K562 (cell line): Measurements from ENCODE around the gene POLR3K. TPM values are rescaled to one million over a fixed set of nuclear protein-coding genes. Genes with fewer than 3 reads are reported as not detected.

Experiments used
- ATAC-seq: fragments of 200-7000 bp; cut with Tn5 transposase; 3 replicates; pipeline ENCODE4 v1.9.1; 2020; ENCODE audit warnings: moderate library complexity
- BruUV-seq: library from RNA; stranded (reverse); fragments of 400-500 nt; replicated peaks from 2 replicates; lab custom pipeline; 2021; lab: Mats Ljungman, UMichigan
- CTCF ChIA-PET: fragments of 300-600 bp; formaldehyde crosslinking; extraction: SDS; loops from one replicate; lab custom pipeline; 2021; ENCODE audit warnings: low intra/inter-chr PET ratio; lab: Yijun Ruan, JAX
- POLR2A ChIA-PET: fragments of 300-600, 350-650 bp; sonication (Branson Sonifier 250); formaldehyde crosslinking; extraction: SDS; loops from one replicate; lab custom pipeline; 2021; ENCODE audit warnings: antibody characterized with exemption, inconsistent platforms; lab: Yijun Ruan, JAX
- DNase-seq, 4 experiments: peaks; one replicate each; pipeline versions ENCODE4 v3.0.0 to v3.0.0-alpha.2; 2011 to 2018; ENCODE audit warnings: low spot score in 3 of 4, mixed read lengths in 3 of 4; ENCODE audit errors: extremely low read depth in 1 of 4
- FAIRE-seq: peaks from 2 replicates; lab custom pipeline; 2011; peaks lifted over from hg19 to GRCh38; lab: Jason Lieb, UNC
- H2AFZ ChIP-seq: 2 replicates; pipeline ENCODE4 v1.6.0; 2011; ENCODE audit warnings: low read depth, low read length, control low read depth, inconsistent platforms
- H3K27ac ChIP-seq: fragments of 200-600 bp; 3 replicates; pipeline ENCODE4 v1.8.0; 2011; ENCODE audit warnings: low read depth, mild to moderate bottlenecking, control low read depth, inconsistent platforms, low read length, moderate library complexity, mixed read lengths; ENCODE audit errors: extremely low read depth
- H3K27me3 ChIP-seq, 2 experiments: fragments of 300-600 bp in 1 of 2; 2 replicates in 1 of 2; 3 replicates in 1 of 2; pipeline versions ENCODE4 v1.6.0 to v1.8.0; 2011; ENCODE audit warnings: inconsistent platforms in 2 of 2, low read length in 2 of 2, mild to moderate bottlenecking in 1 of 2, mixed read lengths in 1 of 2, moderate library complexity in 1 of 2; ENCODE audit not compliant: control insufficient read depth in 2 of 2, insufficient read depth in 2 of 2
- H3K36me3 ChIP-seq: fragments of 300-600 bp; 3 replicates; pipeline ENCODE4 v1.8.0; 2011; ENCODE audit warnings: mild to moderate bottlenecking, low read length, inconsistent platforms; ENCODE audit not compliant: control insufficient read depth, insufficient read depth
- H3K4me1 ChIP-seq, 2 experiments: fragments of 200-600 bp in 1 of 2; replicated peaks in 1 of 2; 2 replicates in 1 of 2; 3 replicates in 1 of 2; pipeline versions ENCODE4 v1.5.1 to v1.8.0; 2011; ENCODE audit warnings: inconsistent platforms in 2 of 2, low read length in 2 of 2, mild to moderate bottlenecking in 1 of 2, mixed read lengths in 1 of 2, moderate library complexity in 1 of 2; ENCODE audit not compliant: control insufficient read depth in 2 of 2, insufficient read depth in 2 of 2
- H3K4me2 ChIP-seq: 2 replicates; pipeline ENCODE4 v1.6.1; 2011; ENCODE audit warnings: low read length, control low read depth, inconsistent platforms, mixed read lengths; ENCODE audit not compliant: insufficient read depth
- H3K4me3 ChIP-seq: fragments of 200-600 bp; sonication (generic), shearing (Covaris generic); 2 replicates; pipeline ENCODE4 v1.5.1; 2016; ENCODE audit warnings: control low read depth, inconsistent platforms
- H3K79me2 ChIP-seq: fragments of 200-600 bp; 3 replicates; pipeline ENCODE4 v1.8.0; 2011; ENCODE audit warnings: low read length, inconsistent platforms; ENCODE audit not compliant: control insufficient read depth, insufficient read depth
- H3K9ac ChIP-seq, 2 experiments: 2 replicates each; pipeline versions ENCODE4 v1.6.0 to v1.6.1; 2011; ENCODE audit warnings: low read depth in 2 of 2, low read length in 2 of 2, control low read depth in 1 of 2, inconsistent platforms in 1 of 2, mild to moderate bottlenecking in 1 of 2, mixed read lengths in 1 of 2; ENCODE audit not compliant: insufficient read depth in 1 of 2
- H3K9me1 ChIP-seq: one replicate; pipeline ENCODE4 v1.6.0; 2011; ENCODE audit warnings: inconsistent platforms, mild to moderate bottlenecking, low read length, moderate library complexity; ENCODE audit not compliant: control insufficient read depth, insufficient read depth
- H3K9me3 ChIP-seq: replicated peaks from 2 replicates; pipeline ENCODE4 v1.5.1; 2011; ENCODE audit warnings: low read depth, low read length, inconsistent platforms; ENCODE audit not compliant: control insufficient read depth, insufficient read depth
- H4K20me1 ChIP-seq: replicated peaks from 2 replicates; pipeline ENCODE4 v1.6.1; 2011; ENCODE audit warnings: low read length, inconsistent platforms, mixed read lengths; ENCODE audit not compliant: control insufficient read depth, insufficient read depth
- ZNF318 ChIP-seq, 2 experiments: fragments of 450-650 bp; IDR thresholded peaks; 2 replicates each; pipeline ENCODE4 v1.6.1; 2016; ENCODE audit warnings: mild to moderate bottlenecking in 2 of 2, borderline replicate concordance in 1 of 2, low read depth in 1 of 2, moderate library complexity in 1 of 2
- WGBS: fragments of 100-300 bp; shearing (Covaris generic); methylation state at CpG from one replicate; pipeline ENCODE4 v1.1.6; 2016; ENCODE audit warnings: low coverage, mixed read lengths; ENCODE audit not compliant: insufficient coverage; ENCODE audit errors: missing lambda C conversion rate; 5-methylcytosine and 5-hydroxymethylcytosine counted together
- in situ Hi-C: fragments of 300-500 bp; cut with MboI; formaldehyde crosslinking; loops from 4 replicates; pipeline ENCODE4 v1.15.0; 2018; ENCODE audit warnings: inconsistent platforms, mixed read lengths
- intact Hi-C: fragments of 100-400 bp; cut with micrococcal nuclease; formaldehyde crosslinking; loops from 2 replicates; pipeline ENCODE4 v1.14.2; 2022
- polyA plus RNA-seq, 8 experiments: library from polyadenylated mRNA; depleted of rRNA in 4 of 8; stranded (reverse) in 5 of 8; unstranded in 3 of 8; fragments of >200 nt; fragmentation: Nextera tagmentation in 2 of 8; fragmentation: Illumina TruSeq in 1 of 8; extraction: Ambion mirVana in 2 of 8; extraction: Trizol in 1 of 8; gene quantifications; 2 replicates each; pipeline versions ENCODE4 v1.2.1 to v1.2.3, GENCODE V29; 2011 to 2014; ENCODE audit warnings: inconsistent platforms in 1 of 8, missing spikeins in 1 of 8
- total RNA-seq, 7 experiments: library from RNA; depleted of rRNA in 6 of 7; stranded (reverse); fragments of >200 nt in 6 of 7; fragmentation: Illumina TruSeq in 2 of 7; extraction: Trizol in 2 of 7; gene quantifications; 2 replicates each; pipeline versions ENCODE4 v1.2.1 to v1.2.3, GENCODE V29; 2011 to 2021; ENCODE audit warnings: low replicate concordance in 1 of 7

Gene POLR3K
- total and polyA plus RNA-seq, 9 of the 15 experiments (the other 6 are each of a cell fraction or from before 2014, with no cell fraction given): 42.1 to 315 (median 86.7) TPM

- Histone ChIP-seq H3K36me3 (peaks cover 82% of the 10 kb centered on the region; the same call in 2 of the 3 replicates), H3K4me3 (no peak overlapping the region), H3K9me3 (no peaks in the 10 kb centered on the region), H2AFZ (no peak overlapping the region), H3K9ac (peak overlapping the region in 1 of 2 experiments; percentile 50; a peak in 2 of 4 replicates), H3K9me1 (peaks cover 3% of the 10 kb centered on the region), H3K4me2 (no peak overlapping the region), H3K79me2 (no peaks in the 10 kb centered on the region), H4K20me1 (peaks cover 12% of the 10 kb centered on the region; the same call in 1 of the 2 replicates), H3K27ac (no peak overlapping the region), H3K4me1 (peaks cover 3 to 56% of the 10 kb centered on the region in 2 experiments; a peak in 4 of 5 replicates), H3K27me3 (no peaks in the 10 kb centered on the region)
- CTCF ChIA-PET: no interaction called here
- TSS peak; percentile 69 for BruUV-seq
- FAIRE-seq (no peak), ATAC-seq (no peak), DNase-seq (no peak)
- 92% methylated on average over 6 of the region's 9 CpGs for WGBS
- intact Hi-C loops: no loop called here
- TF ChIP-seq ZNF318 (IDR thresholded peaks at IDR 0.05; ENCODE audit: borderline replicate concordance in 1 of 2, low read depth in 1 of 2): no peak
- POLR2A ChIA-PET: interaction anchor here (0.6 to 2.8 kb wide), 5 partner anchors 9 to 1993 kb away, joined by 3 to 16 read pairs (median 3); partner anchors contain the start of gene RHBDF1
- in situ Hi-C loops: no loop called here
Measured at GRCh38 chr16:85865-86264, 32.5 kb upstream of the POLR3K start.
